Measurements from ENCODE around the gene C1QTNF4.
A peak's percentile ranks its signal among the peaks of the same experiment; 100 is the strongest.
"Not testable (repeated sequence)": the region's sequence is repeated elsewhere in the genome, so short reads cannot be mapped to it uniquely, and the experiment has no call there.

Gene C1QTNF4

GRCh38 chr11:47570651-47571356, 23.4 kb downstream of the C1QTNF4 start:
- Histone ChIP-seq H3K4me3 (ENCODE audit: low read depth in 1 of 2, low read length in 1 of 2) (no peak overlapping the region), H3K27ac (no peak overlapping the region), H3K27me3 (no peaks in the 10 kb centered on the region), H3K36me3 (peaks cover 46% of the 10 kb centered on the region), H3K9me3 (no peaks in the 10 kb centered on the region), H3K4me1 (ENCODE audit: control insufficient read depth in 1 of 2, insufficient read depth in 1 of 2, low read depth in 1 of 2, low read length in 1 of 2) (peaks cover 8 to 11% of the 10 kb centered on the region in 2 experiments)
- TF ChIP-seq, protein P1, sequence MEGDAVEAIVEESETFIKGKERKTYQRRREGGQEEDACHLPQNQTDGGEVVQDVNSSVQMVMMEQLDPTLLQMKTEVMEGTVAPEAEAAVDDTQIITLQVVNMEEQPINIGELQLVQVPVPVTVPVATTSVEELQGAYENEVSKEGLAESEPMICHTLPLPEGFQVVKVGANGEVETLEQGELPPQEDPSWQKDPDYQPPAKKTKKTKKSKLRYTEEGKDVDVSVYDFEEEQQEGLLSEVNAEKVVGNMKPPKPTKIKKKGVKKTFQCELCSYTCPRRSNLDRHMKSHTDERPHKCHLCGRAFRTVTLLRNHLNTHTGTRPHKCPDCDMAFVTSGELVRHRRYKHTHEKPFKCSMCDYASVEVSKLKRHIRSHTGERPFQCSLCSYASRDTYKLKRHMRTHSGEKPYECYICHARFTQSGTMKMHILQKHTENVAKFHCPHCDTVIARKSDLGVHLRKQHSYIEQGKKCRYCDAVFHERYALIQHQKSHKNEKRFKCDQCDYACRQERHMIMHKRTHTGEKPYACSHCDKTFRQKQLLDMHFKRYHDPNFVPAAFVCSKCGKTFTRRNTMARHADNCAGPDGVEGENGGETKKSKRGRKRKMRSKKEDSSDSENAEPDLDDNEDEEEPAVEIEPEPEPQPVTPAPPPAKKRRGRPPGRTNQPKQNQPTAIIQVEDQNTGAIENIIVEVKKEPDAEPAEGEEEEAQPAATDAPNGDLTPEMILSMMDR (IDR thresholded peaks at IDR 0.05) = no peak

DNA sequence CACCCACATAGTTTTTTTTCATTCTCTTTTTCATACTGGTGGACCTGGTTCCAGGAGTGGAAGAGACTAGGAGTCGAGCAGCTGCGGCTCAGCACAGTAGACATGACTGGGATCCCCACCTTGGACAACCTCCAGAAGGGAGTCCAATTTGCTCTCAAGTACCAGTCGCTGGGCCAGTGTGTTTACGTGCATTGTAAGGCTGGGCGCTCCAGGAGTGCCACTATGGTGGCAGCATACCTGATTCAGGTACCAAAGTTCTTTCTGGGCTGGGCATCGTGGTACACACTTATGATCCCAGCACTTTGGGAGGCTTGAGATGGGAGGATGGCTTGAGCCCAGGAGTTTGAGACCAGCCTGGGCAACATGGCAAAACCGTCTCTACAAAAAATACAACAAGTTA, 24.6 kb downstream of the C1QTNF4 start:
- Histone ChIP-seq H3K4me3 (ENCODE audit: low read depth in 1 of 2, low read length in 1 of 2) (no peak overlapping the region), H3K9me3 (no peaks in the 10 kb centered on the region), H3K27ac (no peak overlapping the region), H3K27me3 (no peaks in the 10 kb centered on the region), H3K36me3 (peaks cover 36% of the 10 kb centered on the region), H3K4me1 (ENCODE audit: control insufficient read depth in 1 of 2, insufficient read depth in 1 of 2, low read depth in 1 of 2, low read length in 1 of 2) (peaks cover 15 to 21% of the 10 kb centered on the region in 2 experiments)
- TF ChIP-seq, protein P1 (IDR thresholded peaks at IDR 0.05) = no peak

DNA sequence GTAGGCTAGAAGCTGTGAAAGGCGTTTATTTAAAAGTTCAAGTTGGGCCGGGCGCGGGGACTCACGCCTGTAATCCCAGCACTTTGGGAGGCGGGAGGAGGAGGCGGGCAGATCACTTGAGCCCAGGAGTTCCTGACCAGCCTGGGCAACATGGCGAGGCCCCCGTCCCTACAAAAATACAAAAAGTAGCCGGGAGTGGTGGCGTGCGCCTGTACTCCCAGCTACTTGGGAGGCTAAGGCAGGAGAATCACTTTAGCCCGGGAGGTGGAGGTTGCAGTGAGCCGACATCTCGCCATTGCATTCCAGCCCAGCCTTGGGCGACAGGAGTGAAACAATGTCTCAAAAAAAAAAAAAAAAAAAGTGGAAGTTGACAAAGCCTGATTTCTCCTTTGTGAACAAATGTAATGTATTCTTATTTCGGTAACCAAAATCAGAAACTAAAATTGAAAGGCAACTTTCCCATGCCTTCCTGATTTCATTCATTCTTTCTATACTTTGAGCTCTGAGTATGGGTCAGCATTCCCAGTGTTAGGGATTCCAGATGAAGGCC, 28.0 kb downstream of the C1QTNF4 start:
- TF ChIP-seq, protein P1 (IDR thresholded peaks at IDR 0.05) = no peak
- no peaks in the 10 kb centered on the region for H3K9me3 ChIP-seq
- H3K27me3 ChIP-seq = no peaks in the 10 kb centered on the region
- peak overlapping the region; percentile 65 for H3K27ac ChIP-seq
- H3K36me3 ChIP-seq = peaks cover 2% of the 10 kb centered on the region
- peak overlapping the region; percentile 79 to 86 for H3K4me3 ChIP-seq (ENCODE audit: low read depth in 1 of 2, low read length in 1 of 2)
- peaks cover 15 to 21% of the 10 kb centered on the region in 2 experiments for H3K4me1 ChIP-seq (ENCODE audit: control insufficient read depth in 1 of 2, insufficient read depth in 1 of 2, low read depth in 1 of 2, low read length in 1 of 2)

DNA sequence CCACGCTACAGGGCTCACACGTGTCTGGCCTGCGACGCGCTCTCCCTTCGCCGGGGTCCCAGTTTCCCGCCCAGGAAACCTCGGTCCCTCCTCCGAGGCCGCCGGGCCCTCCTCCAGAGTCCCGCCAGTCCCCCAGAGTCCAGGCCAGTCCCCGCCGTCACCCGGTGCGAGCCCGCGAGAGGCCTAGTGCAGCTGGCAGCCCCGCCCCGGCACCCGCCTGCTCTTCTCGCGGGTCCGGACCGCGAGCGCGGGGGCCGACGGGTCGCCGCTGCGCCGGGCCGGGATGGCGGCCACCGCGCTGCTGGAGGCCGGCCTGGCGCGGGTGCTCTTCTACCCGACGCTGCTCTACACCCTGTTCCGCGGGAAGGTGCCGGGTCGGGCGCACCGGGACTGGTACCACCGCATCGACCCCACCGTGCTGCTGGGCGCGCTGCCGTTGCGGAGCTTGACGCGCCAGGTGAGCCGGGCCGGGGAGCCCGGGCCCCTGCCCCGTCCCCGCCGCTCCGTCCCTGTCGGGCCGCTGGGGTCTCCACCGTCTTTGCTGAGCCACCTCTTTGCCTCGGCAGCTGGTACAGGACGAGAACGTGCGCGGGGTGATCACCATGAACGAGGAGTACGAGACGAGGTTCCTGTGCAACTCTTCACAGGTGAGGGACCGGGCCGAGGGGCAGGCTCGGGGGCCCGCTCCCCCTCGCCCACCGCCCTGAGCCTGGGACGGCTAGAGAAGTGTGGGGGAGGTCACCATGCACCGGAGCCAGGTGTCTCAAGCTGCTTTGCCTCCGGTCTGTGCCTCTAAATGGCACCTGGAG, 28.7 kb downstream of the C1QTNF4 start, which contains the start of gene PTPMT1:
TSS of gene PTPMT1 (plus strand) at position 260 of the 809 bp plus-strand sequence. CDS start at position 284, 24 bp downstream.
- Histone ChIP-seq H3K4me3 (ENCODE audit: low read depth in 1 of 2, low read length in 1 of 2) (peak within 1 kb of the TSS; percentile 79 to 86), H3K9me3 (no peaks in the 10 kb centered on the region), H3K27me3 (no peaks in the 10 kb centered on the region), H3K27ac (peak within 1 kb of the TSS; percentile 65), H3K36me3 (no peaks in the 10 kb centered on the region), H3K4me1 (ENCODE audit: control insufficient read depth in 1 of 2, insufficient read depth in 1 of 2, low read depth in 1 of 2, low read length in 1 of 2) (peaks cover 15% of the 10 kb centered on the region in 2 experiments)
- TF ChIP-seq, protein P1 (IDR thresholded peaks at IDR 0.05) = no peak

- H3K27ac ChIP-seq = peak overlapping the region; percentile 65
- TF ChIP-seq, protein P1 (IDR thresholded peaks at IDR 0.05) = no peak
- H3K27me3 ChIP-seq = no peaks in the 10 kb centered on the region
- peaks cover 15% of the 10 kb centered on the region in 2 experiments for H3K4me1 ChIP-seq (ENCODE audit: control insufficient read depth in 1 of 2, insufficient read depth in 1 of 2, low read depth in 1 of 2, low read length in 1 of 2)
- H3K4me3 ChIP-seq (ENCODE audit: low read depth in 1 of 2, low read length in 1 of 2) = peak overlapping the region; percentile 79 to 86
- H3K9me3 ChIP-seq = no peaks in the 10 kb centered on the region
- no peaks in the 10 kb centered on the region for H3K36me3 ChIP-seq
These were observed 29.3 kb downstream of the C1QTNF4 start for GRCh38 chr11:47564933-47565339.

DNA sequence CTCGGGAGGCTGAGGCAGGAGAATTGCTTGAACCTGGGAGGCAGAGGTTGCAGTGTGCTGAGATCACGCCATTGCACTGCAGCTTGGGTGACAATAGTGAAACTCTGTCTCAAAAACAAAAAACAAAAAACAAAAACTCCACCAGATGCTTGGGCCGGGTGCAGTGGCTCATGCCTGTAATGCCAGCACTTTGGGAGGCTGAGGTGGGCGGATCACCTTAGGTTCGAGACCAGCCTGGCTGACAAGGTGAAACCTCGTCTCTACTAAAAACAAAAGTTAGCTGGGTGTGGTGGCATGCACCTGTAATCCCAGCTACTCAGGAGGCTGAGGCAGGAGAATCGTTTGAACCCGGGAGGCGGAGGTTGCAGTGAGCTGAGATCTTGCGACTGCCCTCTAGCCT, 29.8 kb downstream of the C1QTNF4 start:
- H3K4me3 ChIP-seq (ENCODE audit: low read depth in 1 of 2, low read length in 1 of 2); H3K27me3 ChIP-seq; H3K36me3 ChIP-seq; H3K27ac ChIP-seq; H3K9me3 ChIP-seq: not testable (repeated sequence)
- peaks cover 15% of the 10 kb centered on the region in 2 experiments for H3K4me1 ChIP-seq (ENCODE audit: control insufficient read depth in 1 of 2, insufficient read depth in 1 of 2, low read depth in 1 of 2, low read length in 1 of 2)

- not testable (repeated sequence) for H3K27ac ChIP-seq; H3K4me3 ChIP-seq (ENCODE audit: low read depth in 1 of 2, low read length in 1 of 2); H3K27me3 ChIP-seq; H3K36me3 ChIP-seq; H3K9me3 ChIP-seq
- peaks cover 15% of the 10 kb centered on the region in 2 experiments for H3K4me1 ChIP-seq (ENCODE audit: control insufficient read depth in 1 of 2, insufficient read depth in 1 of 2, low read depth in 1 of 2, low read length in 1 of 2)
These were observed 31.8 kb downstream of the C1QTNF4 start for GRCh38 chr11:47562393-47562792.

All from neutrophil (primary cell).